Measurements from ENCODE around the gene CDKL5.

Gene CDKL5

GRCh38 chrX:18654875-18655836 is 229.7 kb downstream of the CDKL5 start:
- peak; percentile 13 for DNase-seq

DNA sequence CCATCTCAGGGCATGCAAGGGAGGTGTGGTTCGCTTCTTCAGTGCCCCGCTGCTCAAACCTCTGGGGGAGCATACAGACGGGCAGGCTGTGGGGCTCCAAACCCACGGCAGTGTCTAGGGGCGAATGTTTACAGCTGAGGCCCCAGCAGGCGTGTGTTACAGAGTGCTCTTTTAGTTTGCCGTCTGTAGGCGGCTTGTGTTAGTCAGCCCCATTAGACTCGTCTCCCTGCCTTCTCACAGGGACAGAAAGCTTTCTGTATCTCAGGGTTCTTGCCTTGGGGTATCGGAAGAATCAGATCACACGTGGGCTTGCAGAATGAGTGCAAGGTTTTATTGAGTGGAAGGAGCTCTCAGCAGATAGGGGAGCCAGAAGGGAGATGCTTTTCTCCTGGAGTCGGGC is 235.9 kb downstream of the CDKL5 start:
- DNase-seq = no peak

- no peak for DNase-seq
Observed at GRCh38 chrX:18664947-18665346, 239.5 kb downstream of the CDKL5 start.

DNA sequence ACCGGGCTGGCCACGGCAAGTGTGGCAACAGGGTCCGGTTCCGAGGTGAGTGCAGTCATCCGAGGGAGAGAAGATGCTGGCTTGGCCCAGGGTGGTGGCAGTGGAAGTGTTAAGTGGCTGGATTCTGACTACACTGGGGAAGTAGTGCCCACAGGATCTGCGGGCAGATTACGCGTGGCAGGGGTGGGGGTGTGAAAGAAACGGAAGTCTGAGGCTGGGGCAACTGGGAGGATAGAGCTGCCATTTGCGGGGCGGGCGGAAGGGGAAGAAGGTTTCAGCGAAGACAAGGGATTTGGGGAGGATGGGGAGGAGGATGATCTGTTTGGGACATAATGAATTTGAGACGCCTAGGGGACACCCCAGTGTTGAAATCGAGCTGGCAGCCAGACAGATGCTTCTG is 241.2 kb downstream of the CDKL5 start:
- DNase-seq = no peak

- DNase-seq = peak; percentile 8
Observed at GRCh38 chrX:18668071-18668835, 242.8 kb downstream of the CDKL5 start.

DNA sequence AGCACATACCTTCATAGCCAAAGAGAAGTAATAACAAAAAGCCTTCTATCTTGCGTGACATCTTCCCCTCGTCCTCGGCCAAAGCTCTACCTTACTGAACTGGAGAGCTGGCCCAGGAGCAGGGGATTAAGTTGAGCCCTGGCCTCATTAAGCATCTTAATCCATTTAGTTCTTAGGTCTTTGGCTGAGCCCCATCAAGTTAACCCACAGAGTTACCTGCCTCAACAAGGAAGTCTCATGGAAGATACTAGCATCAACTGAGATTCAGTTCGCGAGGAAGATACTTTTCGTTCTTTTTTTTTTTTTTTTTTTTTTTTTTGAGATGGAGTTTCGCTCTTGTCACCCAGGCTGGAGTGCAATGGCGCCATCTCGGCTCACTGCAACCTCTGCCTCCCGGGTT is 246.6 kb downstream of the CDKL5 start, which contains the start of gene RS1:
Gene RS1 (minus strand): TSS at position 101 of the 400 bp plus-strand sequence. CDS start 40 bp downstream, at position 61.
- no peak for DNase-seq

GRCh38 chrX:18674417-18674787 is 249.0 kb downstream of the CDKL5 start:
- no peak for DNase-seq

DNA sequence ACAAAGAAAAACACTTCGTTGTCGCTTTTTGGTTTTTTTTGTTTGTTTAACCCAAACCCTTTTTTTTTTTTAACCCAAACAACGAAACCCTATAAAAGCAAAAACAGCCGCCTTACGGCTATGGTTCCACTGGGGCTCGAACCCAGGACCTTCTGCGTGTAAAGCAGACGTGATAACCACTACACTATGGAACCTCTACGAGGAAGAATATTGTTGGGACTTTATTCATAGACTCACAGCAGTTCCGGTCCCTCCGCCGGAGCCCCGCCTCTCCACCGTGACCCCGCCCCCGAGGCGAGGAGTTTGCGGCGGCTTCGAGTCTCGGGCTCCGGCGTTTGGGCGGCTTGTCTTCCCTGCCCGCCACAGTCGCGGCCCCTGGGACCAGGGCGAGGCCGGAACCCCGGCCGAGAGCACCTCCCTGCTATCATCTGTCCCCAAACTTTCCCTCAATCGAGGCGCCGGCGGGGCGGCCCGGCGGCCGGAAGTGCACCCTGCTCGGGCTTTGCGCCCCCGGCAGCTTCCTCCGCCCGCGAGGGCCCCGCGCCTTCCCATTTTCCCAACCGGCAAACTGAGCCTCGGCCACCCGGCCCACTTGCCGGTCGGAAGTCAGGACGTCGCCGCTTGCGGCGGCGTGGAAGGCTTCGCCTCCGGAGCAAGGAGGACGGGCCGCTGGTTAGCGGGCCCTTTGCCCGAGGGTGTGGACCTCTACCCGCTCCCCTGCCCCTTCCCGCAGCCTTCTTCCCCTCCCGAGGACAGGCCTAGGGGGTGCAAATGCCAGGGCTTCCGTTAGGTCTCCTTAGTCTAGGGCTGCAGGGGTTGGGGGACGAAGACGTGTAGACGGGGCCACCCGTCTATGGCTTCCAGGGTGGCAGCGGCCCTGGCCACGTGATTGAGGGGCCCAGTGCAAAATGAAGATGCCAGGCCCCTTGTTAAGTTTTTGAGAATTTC is 249.7 kb downstream of the CDKL5 start:
- peak; percentile 79 for DNase-seq

GRCh38 chrX:18676050-18676449 is 250.6 kb downstream of the CDKL5 start:
- peak; percentile 22 for DNase-seq

GRCh38 chrX:18676470-18676869 is 251.1 kb downstream of the CDKL5 start:
- DNase-seq = peak; percentile 54

- no peak for DNase-seq
Observed at GRCh38 chrX:18677161-18677869, 251.9 kb downstream of the CDKL5 start.

GRCh38 chrX:18681996-18682395 is 256.6 kb downstream of the CDKL5 start:
- DNase-seq = no peak

GRCh38 chrX:18682979-18683387 is 257.6 kb downstream of the CDKL5 start:
- no peak for DNase-seq

DNA sequence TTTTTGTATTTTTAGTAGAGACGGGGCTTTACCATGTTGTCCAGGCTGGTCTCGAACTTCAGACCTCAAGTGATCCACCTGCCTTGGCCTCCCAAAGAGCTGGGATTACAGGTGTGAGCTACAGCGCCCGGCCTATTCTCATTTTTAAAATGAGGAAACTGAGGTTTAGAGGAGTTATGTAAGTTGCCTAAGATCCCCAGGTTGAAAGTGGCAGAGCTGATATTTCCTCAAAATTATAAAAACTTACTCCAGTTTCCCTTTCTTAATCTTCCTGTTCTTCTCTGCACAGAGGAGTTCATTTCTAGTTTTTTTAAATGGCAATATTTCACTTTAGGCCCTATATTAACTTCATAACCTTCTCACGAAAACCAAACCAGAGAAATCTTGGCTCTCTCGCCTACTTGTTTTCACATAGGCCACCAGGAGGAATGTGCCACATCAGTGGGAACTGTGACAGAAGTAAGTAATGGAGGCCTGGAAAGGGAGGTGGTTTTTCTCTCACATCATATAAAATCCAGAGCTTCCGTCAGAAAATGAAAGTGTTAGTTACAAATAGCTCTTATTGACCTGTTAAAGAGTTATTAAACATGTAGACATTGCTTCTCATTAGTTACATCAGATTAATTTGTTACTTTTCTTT is 262.6 kb downstream of the CDKL5 start:
- no peak for DNase-seq

- no peak for DNase-seq
Observed at GRCh38 chrX:18691431-18691830, 266.0 kb downstream of the CDKL5 start.

DNA sequence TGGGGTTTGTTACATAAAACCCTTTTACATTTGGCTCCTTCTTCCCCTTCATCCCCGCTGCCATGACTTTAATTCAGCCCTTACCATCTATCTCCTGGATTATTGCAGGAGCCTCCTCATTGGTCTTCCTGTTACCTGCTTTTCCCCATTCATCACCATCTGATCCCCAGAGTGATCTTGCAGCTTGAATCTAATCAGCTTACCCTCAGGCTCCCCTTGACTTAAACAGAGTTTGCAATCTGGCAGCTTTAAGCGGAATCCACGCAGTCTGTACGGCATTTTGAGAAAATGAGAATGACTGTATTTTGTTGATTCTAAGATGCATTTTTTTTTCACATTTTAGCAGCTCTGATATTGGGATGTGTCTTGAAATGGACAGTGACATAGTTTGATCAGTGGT is 267.1 kb downstream of the CDKL5 start:
- no peak for DNase-seq

GRCh38 chrX:18696653-18697052 is 271.2 kb downstream of the CDKL5 start:
- no peak for DNase-seq

DNA sequence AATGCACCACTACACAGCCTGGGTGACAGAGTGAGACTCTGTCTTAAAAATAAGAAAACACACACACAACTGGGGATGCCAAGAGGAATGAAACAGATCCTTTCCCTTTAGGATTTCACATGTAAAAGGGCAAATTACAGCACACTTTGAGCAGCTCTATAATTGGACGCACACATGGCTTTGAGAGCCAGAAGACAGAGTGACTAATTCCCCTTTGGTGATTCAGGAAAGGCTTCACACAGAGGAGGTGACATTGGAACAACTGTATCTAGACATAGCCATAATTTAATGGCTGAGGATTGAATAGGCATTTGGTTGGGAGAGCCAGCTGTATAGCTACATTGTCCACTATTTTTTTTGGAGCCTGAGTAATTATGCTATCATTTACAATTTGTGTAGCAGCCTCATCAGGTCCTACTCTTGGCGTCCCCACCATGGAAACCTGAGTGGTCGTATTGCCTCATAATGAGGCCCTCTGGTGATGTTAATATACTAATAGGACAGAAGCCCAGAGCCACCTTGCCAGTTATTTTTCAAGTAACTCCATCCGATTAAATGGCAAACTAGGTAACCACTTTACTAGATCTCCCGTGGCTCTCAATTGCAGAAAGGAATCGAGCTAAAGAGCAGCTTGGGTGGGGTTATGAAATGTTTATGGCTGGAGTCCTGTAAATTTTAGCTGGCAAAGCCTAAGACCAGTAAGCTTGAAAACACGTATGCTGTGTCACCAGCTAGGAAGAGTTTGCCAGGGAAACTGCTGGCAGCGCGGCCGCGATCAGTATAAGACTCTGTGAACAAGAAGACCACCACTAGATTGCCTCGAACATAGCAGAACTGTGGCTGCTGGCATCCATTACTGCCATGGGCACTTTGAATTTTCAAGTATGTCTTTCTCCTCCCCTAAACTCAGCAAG is 273.6 kb downstream of the CDKL5 start:
- DNase-seq = peak; percentile 59

- DNase-seq = no peak
Observed at GRCh38 chrX:18701621-18702361, 276.4 kb downstream of the CDKL5 start.
